Stimulated activated naive B cell treated with anti-CD40 and anti-IgM and Interleukin-4, amounts not matched to agents 10 μg/mL and 1 μg/mL and 100 μg/mL, for 72 hours (primary cell): Measurements from ENCODE around the gene NR5A2.
A peak's percentile ranks its signal among the peaks of the same experiment; 100 is the strongest.

Experiments
- ATAC-seq, 2 donors: fragments of 150-1000 bp; cut with Tn5 transposase; replicated peaks; 2 replicates each; pipeline ENCODE4 v1.10.0; 2021; ENCODE audit warnings: moderate library complexity in 1 of 2
- DNase-seq: peaks from one replicate; pipeline ENCODE4 v3.0.0; 2021
- H3K27ac Mint-ChIP-seq: one replicate; pipeline ENCODE4 v1.8.0; 2022; ENCODE audit warnings: mild to moderate bottlenecking, mixed read lengths
- H3K27me3 Mint-ChIP-seq, 2 donors: one replicate each; pipeline ENCODE4 v1.8.0; 2022; ENCODE audit warnings: mixed read lengths in 2 of 2
- H3K36me3 Mint-ChIP-seq, 2 donors: one replicate each; pipeline ENCODE4 v1.8.0; 2022; ENCODE audit warnings: mixed read lengths in 2 of 2, mild to moderate bottlenecking in 1 of 2
- H3K4me1 Mint-ChIP-seq, 2 donors: one replicate each; pipeline ENCODE4 v1.8.0; 2022; ENCODE audit warnings: mixed read lengths in 2 of 2, mild to moderate bottlenecking in 1 of 2
- H3K4me3 Mint-ChIP-seq, 2 donors: one replicate each; pipeline ENCODE4 v1.8.0; 2022; ENCODE audit warnings: mild to moderate bottlenecking in 2 of 2, mixed read lengths in 2 of 2, moderate library complexity in 1 of 2
- H3K9me3 Mint-ChIP-seq, 2 donors: one replicate each; pipeline ENCODE4 v1.8.0; 2022; ENCODE audit warnings: mixed read lengths in 2 of 2, mild to moderate bottlenecking in 1 of 2

Gene NR5A2

DNA sequence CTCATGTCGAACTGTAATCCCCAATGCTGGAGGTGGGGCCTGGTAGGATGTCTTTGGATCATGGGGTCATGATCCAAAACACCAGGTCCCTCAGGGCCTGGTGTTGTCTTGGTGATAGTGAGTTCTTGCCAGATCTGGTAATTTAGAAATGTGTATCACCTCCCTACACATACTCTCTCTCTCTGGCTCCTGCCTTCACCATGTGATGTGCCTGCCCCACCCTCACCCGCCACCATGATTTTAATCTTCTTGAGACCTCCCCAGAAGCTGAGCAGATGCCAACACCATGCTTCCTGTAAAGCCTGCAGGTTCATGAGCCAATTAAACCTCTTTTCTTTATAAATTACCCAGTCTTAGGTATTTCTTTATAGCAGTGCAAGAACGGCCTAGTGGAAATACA is 136.4 kb downstream of the NR5A2 start:
- no peaks in the 10 kb centered on the region for H3K9me3 Mint-ChIP-seq
- ATAC-seq, result no peak
- no peak for DNase-seq
- no peaks in the 10 kb centered on the region for H3K36me3 Mint-ChIP-seq
- H3K4me3 Mint-ChIP-seq, result no peak overlapping the region
- no peaks in the 10 kb centered on the region for H3K27me3 Mint-ChIP-seq
- H3K4me1 Mint-ChIP-seq, result peaks cover 3 to 6% of the 10 kb centered on the region in 2 donors
- H3K27ac Mint-ChIP-seq, result no peak overlapping the region

DNA sequence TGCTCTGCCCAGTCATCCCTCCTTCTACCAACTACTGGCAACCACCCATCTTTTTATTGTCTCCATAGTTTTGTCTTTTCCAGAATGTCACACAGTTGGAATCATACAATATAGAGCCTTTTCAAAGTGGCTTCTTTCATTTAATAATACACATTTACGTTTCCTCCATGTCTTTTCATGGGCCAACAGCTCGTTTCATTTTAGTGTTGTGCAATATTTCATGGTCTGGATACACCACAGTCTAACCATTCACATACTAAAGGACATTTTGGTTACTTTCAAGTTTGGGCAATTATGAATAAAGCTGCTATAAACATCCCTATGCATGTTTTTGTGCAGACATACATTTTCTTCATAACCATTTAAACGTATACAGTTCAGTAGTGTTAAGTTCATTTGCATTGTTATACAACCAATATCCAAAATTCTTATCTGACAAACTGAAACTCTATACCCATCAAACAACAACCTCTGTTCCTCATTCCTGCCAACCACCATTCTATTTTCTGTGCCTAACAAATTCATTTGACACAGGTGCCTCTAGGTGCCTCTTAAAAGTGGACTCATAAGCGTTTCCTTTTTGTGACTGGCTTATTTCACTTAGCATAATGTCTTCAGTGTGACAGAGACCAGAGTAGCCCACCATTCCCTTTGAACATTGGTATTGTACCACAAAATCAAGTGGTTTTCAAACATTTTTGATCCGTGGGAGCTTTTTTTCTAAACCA is 138.1 kb downstream of the NR5A2 start:
- no peaks in the 10 kb centered on the region for H3K9me3 Mint-ChIP-seq
- peak; percentile 41 to 45 for ATAC-seq
- no peaks in the 10 kb centered on the region for H3K36me3 Mint-ChIP-seq
- no peaks in the 10 kb centered on the region for H3K27me3 Mint-ChIP-seq
- no peak overlapping the region for H3K27ac Mint-ChIP-seq
- peaks cover 3 to 6% of the 10 kb centered on the region in 2 donors for H3K4me1 Mint-ChIP-seq
- no peak for DNase-seq
- no peak overlapping the region for H3K4me3 Mint-ChIP-seq

DNA sequence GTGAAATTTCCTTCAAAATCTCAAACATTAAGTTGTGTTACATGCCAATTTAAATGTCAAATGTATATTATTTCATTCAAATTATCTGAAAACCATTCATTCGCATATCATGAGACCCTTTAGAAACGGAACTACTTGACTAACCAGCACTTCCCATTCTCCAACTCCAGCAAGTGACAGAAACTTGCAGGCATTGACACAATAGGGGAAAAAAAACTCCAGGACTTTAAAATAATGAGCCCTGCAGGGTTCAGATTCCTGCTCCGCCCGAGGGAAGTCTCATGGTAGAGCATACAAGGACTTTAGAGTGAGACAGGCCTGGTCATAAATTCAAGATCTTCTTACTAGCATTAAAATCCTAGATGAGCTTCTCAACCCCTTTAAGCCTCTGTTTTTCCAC is 138.9 kb downstream of the NR5A2 start:
- ATAC-seq (no peak), DNase-seq (no peak)
- Mint-ChIP-seq H3K36me3 (no peaks in the 10 kb centered on the region), H3K27me3 (no peaks in the 10 kb centered on the region), H3K27ac (no peak overlapping the region), H3K9me3 (no peaks in the 10 kb centered on the region), H3K4me1 (peaks cover 3 to 6% of the 10 kb centered on the region in 2 donors), H3K4me3 (no peak overlapping the region)

DNA sequence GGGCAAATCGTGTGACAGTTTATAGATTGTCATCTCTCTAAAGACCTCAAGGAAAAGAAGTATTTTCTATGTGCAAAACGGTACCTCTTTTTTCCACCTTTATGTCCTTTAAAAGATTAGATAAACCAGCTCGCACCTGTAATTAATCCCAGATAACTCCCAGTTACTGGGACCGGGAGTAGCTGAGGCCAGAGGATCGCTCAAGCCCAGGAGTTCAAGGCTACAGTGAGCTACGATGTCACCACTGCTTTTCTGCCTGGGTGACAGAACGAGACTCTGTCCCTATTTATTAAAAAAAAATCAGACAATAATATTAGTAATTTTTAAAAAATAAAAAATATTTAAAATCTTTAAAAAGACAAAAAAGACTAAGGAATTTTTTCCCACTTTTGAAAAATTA is 141.4 kb downstream of the NR5A2 start:
- H3K27me3 Mint-ChIP-seq, result no peaks in the 10 kb centered on the region
- no peak overlapping the region for H3K27ac Mint-ChIP-seq
- ATAC-seq (no peak), DNase-seq (no peak)
- H3K9me3 Mint-ChIP-seq, result no peaks in the 10 kb centered on the region
- no peaks in the 10 kb centered on the region for H3K36me3 Mint-ChIP-seq
- H3K4me3 Mint-ChIP-seq, result no peak overlapping the region
- peaks cover 5 to 7% of the 10 kb centered on the region in 2 donors for H3K4me1 Mint-ChIP-seq

DNA sequence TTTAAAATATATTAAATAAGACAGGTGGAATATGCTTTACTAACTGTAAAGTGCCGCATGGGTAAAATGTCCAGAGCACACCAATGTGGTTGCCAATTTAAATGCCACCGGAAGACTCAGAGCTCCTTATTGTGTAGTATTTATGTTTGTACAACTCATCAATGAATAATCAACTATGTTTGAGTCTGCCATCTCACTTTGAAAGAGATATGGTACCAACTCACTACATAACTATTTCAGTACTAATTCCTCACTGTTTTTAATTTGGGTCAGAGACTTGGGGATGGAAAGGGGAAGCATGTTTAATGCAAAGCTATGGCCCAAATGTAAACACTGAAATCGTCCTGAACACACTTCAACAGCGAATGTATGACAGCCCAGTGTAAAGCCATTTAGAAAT is 144.8 kb downstream of the NR5A2 start:
- no peaks in the 10 kb centered on the region for H3K27me3 Mint-ChIP-seq
- H3K4me3 Mint-ChIP-seq, result no peak overlapping the region
- H3K36me3 Mint-ChIP-seq, result no peaks in the 10 kb centered on the region
- no peak overlapping the region for H3K27ac Mint-ChIP-seq
- ATAC-seq (no peak), DNase-seq (no peak)
- no peaks in the 10 kb centered on the region for H3K9me3 Mint-ChIP-seq
- peaks cover 5 to 10% of the 10 kb centered on the region in 2 donors for H3K4me1 Mint-ChIP-seq

DNA sequence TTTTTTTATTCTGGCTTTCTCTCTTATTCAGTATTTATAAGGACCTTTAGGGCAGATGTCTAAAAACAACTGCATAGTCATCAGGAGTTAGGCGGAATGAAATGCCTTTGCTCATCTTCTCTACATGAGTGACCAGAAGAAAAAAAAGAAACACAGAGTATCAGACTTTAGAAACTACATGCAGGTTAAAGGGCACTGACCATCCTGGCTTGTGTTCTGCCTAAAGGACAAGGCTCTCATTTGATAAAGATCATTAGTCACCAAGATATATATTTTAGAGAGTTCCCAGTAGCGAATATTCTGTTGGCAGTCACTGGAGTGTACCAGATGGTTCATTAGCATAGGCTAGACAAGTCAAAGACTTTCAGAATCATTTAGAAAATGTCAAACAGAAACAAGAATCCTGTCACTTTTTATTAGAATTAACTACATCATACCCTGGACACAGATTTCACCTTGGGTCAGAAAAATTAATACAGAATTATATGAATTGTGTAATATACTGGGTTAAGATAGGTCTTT is 145.6 kb downstream of the NR5A2 start:
- peaks cover 5 to 10% of the 10 kb centered on the region in 2 donors for H3K4me1 Mint-ChIP-seq
- H3K9me3 Mint-ChIP-seq, result no peaks in the 10 kb centered on the region
- H3K36me3 Mint-ChIP-seq, result no peaks in the 10 kb centered on the region
- no peak for ATAC-seq
- no peak overlapping the region for H3K27ac Mint-ChIP-seq
- DNase-seq, result no peak
- H3K4me3 Mint-ChIP-seq, result no peak overlapping the region
- H3K27me3 Mint-ChIP-seq, result no peaks in the 10 kb centered on the region

DNA sequence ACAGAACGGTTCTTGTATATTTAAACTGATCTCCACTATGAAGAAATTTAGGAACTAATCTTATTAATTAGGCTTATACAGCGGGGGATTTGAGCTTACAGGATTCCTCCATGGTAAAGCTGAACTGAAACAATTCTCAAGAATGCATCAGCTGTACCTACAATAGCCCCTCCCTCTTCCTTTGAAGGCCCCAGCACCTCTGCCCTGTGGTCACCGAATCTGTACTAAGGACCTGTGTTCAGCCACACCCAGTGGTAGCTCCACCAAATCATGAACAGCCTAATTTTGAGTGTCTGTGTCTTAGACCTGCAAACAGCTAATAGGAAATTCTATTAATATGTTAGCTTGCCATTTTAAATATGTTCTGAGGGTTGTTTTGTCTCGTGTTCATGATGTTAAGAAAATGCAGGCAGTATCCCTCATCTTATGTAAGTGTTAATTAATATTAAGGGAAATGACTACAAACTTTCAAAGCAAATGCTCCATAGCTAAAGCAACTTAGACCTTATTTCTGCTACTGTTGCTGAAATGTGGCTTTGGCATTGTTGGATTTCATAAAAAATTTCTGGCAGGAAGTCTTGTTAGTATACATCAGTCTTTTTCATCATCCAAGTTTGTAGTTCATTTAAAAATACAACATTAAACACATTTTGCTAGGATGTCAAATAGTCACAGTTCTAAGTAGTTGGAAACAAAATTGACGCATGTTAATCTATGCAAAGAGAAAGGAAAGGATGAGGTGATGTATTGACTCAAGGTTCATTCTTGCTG is 147.2 kb downstream of the NR5A2 start:
- no peaks in the 10 kb centered on the region for H3K27me3 Mint-ChIP-seq
- H3K4me3 Mint-ChIP-seq, result no peak overlapping the region
- no peak for DNase-seq
- no peak overlapping the region for H3K27ac Mint-ChIP-seq
- H3K36me3 Mint-ChIP-seq, result no peaks in the 10 kb centered on the region
- H3K9me3 Mint-ChIP-seq, result no peaks in the 10 kb centered on the region
- H3K4me1 Mint-ChIP-seq, result peaks cover 5 to 10% of the 10 kb centered on the region in 2 donors
- peak in 1 of 2 donors; percentile 39 for ATAC-seq

DNA sequence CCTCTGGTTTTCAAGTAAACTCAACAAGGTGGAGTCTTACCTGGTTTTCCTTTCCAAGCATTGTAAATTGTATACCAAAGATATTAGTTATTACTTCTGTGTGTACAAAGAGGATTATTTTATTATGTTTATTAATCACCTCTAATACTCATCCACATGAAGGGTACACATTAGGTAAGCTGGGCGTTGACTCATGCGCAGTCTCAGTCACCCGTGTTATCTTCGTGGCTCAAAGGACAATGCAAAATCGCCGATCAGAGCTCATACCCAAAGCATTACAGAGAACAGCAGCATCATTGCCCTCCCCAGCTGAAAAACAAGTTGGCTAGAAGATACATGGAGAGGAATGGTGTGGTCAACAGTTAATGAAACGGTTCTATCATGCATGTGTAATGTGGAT is 148.7 kb downstream of the NR5A2 start:
- no peak overlapping the region for H3K27ac Mint-ChIP-seq
- H3K4me1 Mint-ChIP-seq, result peaks cover 5 to 10% of the 10 kb centered on the region in 2 donors
- H3K27me3 Mint-ChIP-seq, result peaks cover 7 to 8% of the 10 kb centered on the region in 2 donors
- ATAC-seq (no peak), DNase-seq (no peak)
- no peak overlapping the region for H3K4me3 Mint-ChIP-seq
- H3K9me3 Mint-ChIP-seq, result peaks cover 0 to 2% of the 10 kb centered on the region in 2 donors
- H3K36me3 Mint-ChIP-seq, result no peaks in the 10 kb centered on the region

DNA sequence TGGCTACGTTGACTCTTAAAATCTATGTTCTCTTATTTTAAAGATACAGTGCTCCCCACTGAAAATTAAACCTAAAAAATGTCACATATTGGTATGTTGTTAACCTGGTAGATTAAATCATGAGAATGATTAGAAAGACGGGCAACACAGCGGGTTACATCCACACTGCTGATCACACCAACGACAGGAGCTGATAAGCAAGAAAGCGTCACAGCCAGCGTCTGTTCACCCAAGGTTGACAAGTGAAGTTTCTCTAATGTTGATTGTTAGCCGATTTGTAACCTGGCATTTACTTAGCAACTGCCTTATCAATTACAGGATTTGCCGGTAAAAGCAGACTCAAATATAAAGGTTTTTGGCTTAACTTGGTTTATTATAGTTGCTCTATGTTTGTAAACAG is 149.3 kb downstream of the NR5A2 start:
- DNase-seq (no peak), ATAC-seq (no peak)
- Mint-ChIP-seq H3K27me3 (peaks cover 7 to 8% of the 10 kb centered on the region in 2 donors), H3K4me1 (peaks cover 5 to 10% of the 10 kb centered on the region in 2 donors), H3K36me3 (no peaks in the 10 kb centered on the region), H3K9me3 (peaks cover 0 to 2% of the 10 kb centered on the region in 2 donors), H3K4me3 (no peak overlapping the region), H3K27ac (no peak overlapping the region)

DNA sequence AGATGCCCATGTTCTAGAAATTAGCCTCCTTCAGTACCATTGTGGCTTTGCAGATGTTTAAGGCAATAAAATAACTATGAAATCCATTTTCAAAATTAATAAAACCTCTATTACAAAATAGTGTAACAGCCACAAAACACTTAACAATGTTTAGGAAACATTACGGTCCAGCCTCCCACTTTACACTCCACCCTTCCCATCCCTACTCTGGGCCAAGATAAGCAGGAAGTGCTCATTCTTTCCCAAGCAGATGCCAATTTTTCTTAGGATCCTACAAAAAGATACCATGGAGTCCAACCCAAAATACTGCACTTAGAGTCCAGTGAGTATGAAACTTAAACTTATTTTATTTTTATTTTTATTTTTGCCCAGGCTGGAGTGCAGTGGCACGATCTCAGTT is 150.8 kb downstream of the NR5A2 start:
- Mint-ChIP-seq H3K36me3 (no peaks in the 10 kb centered on the region), H3K4me3 (no peak overlapping the region), H3K4me1 (peaks cover 4 to 10% of the 10 kb centered on the region in 2 donors), H3K27ac (no peak overlapping the region), H3K27me3 (peaks cover 8 to 10% of the 10 kb centered on the region in 2 donors), H3K9me3 (peaks cover 0 to 2% of the 10 kb centered on the region in 2 donors)
- ATAC-seq, result no peak
- DNase-seq, result no peak

DNA sequence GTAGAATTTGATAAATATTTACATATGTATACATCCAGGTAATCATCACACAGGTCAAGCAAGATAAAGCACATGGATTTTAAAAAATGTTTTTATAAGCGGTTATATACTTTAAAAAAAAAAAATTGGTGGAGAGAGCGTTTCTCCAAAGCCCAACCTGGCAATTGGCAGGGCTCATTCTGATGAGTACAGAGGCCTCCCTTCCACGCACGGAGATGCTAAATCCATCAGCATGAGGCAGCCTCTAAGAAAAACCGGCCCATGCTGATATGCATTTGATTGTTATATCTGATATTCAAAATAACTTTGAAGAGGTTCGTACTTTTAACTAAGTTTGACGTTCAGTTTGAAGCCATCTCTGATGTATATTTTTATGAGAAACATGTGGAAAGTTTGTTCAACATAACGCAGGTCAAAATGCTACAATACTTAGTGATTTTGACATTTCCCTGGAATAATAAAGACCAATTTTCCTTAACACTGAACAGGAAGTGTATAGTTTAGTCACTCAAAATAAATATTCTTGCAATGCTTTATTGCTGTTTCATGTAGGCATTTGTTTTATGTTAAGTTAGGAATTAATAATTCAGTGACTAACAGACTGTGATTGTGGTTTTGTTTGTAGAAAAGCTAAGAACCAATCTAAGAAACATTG is 151.7 kb downstream of the NR5A2 start:
- H3K27ac Mint-ChIP-seq, result no peak overlapping the region
- no peak for DNase-seq
- H3K36me3 Mint-ChIP-seq, result no peaks in the 10 kb centered on the region
- peaks cover 6 to 12% of the 10 kb centered on the region in 2 donors for H3K4me1 Mint-ChIP-seq
- H3K4me3 Mint-ChIP-seq, result no peak overlapping the region
- H3K27me3 Mint-ChIP-seq, result peaks cover 8 to 10% of the 10 kb centered on the region in 2 donors
- peaks cover 0 to 2% of the 10 kb centered on the region in 2 donors for H3K9me3 Mint-ChIP-seq
- ATAC-seq, result no peak

DNA sequence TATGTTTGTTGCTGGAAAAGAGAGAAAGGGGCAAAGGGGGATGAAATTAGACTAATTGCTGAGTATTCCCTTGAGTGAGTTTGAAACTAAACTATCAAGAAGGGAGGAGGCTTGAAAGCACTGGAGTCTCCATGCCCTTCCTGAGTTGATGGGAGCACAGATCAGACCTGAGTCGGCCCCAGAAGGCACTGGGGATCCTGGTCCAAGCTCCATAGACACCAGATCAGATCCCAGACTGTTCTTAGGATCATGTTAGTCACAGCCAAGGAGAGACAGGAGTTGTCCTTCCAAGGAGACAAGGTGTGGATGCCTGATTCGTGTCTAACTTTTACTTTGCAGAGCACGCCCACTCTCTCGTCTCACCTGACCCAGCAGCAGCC is 152.3 kb downstream of the NR5A2 start:
- Mint-ChIP-seq H3K9me3 (peaks cover 0 to 2% of the 10 kb centered on the region in 2 donors), H3K36me3 (no peaks in the 10 kb centered on the region), H3K4me1 (peaks cover 6 to 12% of the 10 kb centered on the region in 2 donors), H3K27me3 (peaks cover 8 to 10% of the 10 kb centered on the region in 2 donors), H3K27ac (no peak overlapping the region), H3K4me3 (no peak overlapping the region)
- DNase-seq (no peak), ATAC-seq (no peak)

DNA sequence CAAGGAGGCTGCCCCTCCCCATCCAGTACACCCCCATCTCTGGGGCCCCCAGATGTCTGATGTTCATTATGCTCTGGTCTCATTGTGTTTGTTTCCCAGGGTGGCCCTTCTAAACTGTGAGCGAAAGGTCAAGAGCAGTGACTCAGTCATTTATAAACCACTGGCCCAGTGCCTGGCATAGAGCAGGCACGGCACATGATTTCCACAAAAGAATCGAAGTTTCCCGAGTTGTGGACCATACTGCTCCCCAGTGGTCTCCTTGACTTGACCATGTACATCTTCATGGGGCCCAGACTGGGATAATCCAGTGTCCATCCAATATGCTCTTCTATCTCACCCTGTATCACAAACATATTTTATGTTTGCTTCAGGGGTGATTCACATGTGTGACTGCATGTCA is 153.3 kb downstream of the NR5A2 start:
- peaks cover 8 to 15% of the 10 kb centered on the region in 2 donors for H3K27me3 Mint-ChIP-seq
- H3K9me3 Mint-ChIP-seq, result peaks cover 0 to 2% of the 10 kb centered on the region in 2 donors
- peaks cover 0 to 4% of the 10 kb centered on the region in 2 donors for H3K36me3 Mint-ChIP-seq
- DNase-seq, result no peak
- H3K27ac Mint-ChIP-seq, result no peak overlapping the region
- no peak for ATAC-seq
- H3K4me1 Mint-ChIP-seq, result peaks cover 6 to 12% of the 10 kb centered on the region in 2 donors
- H3K4me3 Mint-ChIP-seq, result no peak overlapping the region

DNA sequence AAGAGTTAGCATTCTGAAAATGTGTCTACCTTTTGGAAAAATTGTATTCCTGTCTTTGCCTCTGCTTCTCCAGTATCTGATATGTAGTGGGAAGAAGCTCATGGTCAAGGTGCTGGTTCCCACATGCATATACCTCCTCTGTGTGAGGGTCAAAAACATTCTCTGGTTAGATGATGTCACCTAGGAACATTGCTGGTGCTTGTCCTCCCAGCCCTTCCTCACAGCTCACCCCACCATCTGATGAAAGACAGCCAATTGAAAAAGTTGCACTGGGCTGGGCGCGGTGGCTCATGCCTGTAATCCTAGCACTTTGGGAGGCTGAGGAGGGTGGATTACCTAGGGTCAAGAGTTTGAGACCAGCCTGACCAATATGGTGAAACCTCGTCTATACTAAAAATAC is 154.4 kb downstream of the NR5A2 start:
- DNase-seq, result no peak
- Mint-ChIP-seq H3K4me1 (peaks cover 6 to 12% of the 10 kb centered on the region in 2 donors), H3K27me3 (peaks cover 14 to 19% of the 10 kb centered on the region in 2 donors), H3K9me3 (peaks cover 4% of the 10 kb centered on the region in 2 donors), H3K36me3 (peaks cover 3 to 10% of the 10 kb centered on the region in 2 donors), H3K27ac (no peak overlapping the region), H3K4me3 (no peak overlapping the region)
- no peak for ATAC-seq
